Naive thymus-derived CD4-positive, alpha-beta T cell (primary cell): ENCODE measurements around the gene EMC7. TPM values are rescaled to one million over a fixed set of nuclear protein-coding genes. Genes with fewer than 3 reads are reported as not detected.

Experiments used
- ATAC-seq: fragments of 150-1000 bp; cut with Tn5 transposase; 2 replicates; pipeline ENCODE4 v1.10.0; 2021; ENCODE audit warnings: mild to moderate bottlenecking, moderate library complexity
- CTCF ChIA-PET: fragments of 350-600 bp; sonication (Branson Sonifier 250); formaldehyde crosslinking; loops from one replicate; lab custom pipeline; 2021; ENCODE audit warnings: antibody characterized with exemption; lab: Charles Lee
- POLR2A ChIA-PET: fragments of 350-600 bp; sonication (Branson Sonifier 250); formaldehyde crosslinking; loops from one replicate; lab custom pipeline; 2021; ENCODE audit warnings: antibody characterized with exemption, inconsistent platforms; lab: Charles Lee
- DNase-seq, 9 donors: peaks; one replicate each; pipeline versions ENCODE4 v3.0.0 to v3.0.0-alpha.2; 2020 to 2022; ENCODE audit warnings: mixed read lengths in 1 of 9
- H3K27ac ChIP-seq: one replicate; pipeline ENCODE4 v1.7.0; 2013; ENCODE audit warnings: mild to moderate bottlenecking, low read depth, low read length, moderate library complexity
- H3K27me3 ChIP-seq, 2 donors: one replicate each; pipeline ENCODE4 v1.7.0; 2013; ENCODE audit warnings: low read length in 2 of 2, mild to moderate bottlenecking in 2 of 2, moderate library complexity in 2 of 2; ENCODE audit not compliant: control insufficient read depth in 2 of 2, insufficient read depth in 2 of 2
- H3K36me3 ChIP-seq, 3 experiments: 1 replicate in 2 of 3; 2 replicates in 1 of 3; pipeline ENCODE4 v1.7.0; 2013; ENCODE audit warnings: low read length in 3 of 3, mild to moderate bottlenecking in 3 of 3, moderate library complexity in 1 of 3; ENCODE audit not compliant: insufficient read depth in 3 of 3, control insufficient read depth in 2 of 3
- H3K4me1 ChIP-seq, 2 donors: one replicate each; pipeline ENCODE4 v1.7.0; 2013; ENCODE audit warnings: low read length in 2 of 2, mild to moderate bottlenecking in 2 of 2, moderate library complexity in 1 of 2; ENCODE audit not compliant: control insufficient read depth in 2 of 2, insufficient read depth in 2 of 2
- H3K4me3 ChIP-seq: 2 replicates; pipeline ENCODE4 v1.7.0; 2013; ENCODE audit warnings: mild to moderate bottlenecking, low read length
- H3K9me3 ChIP-seq, 3 experiments: 1 replicate in 2 of 3; 2 replicates in 1 of 3; pipeline ENCODE4 v1.7.0; 2013; ENCODE audit warnings: low read length in 3 of 3; ENCODE audit not compliant: control insufficient read depth in 2 of 3
- H3K27ac Mint-ChIP-seq, 9 donors: one replicate each; pipeline ENCODE4 v1.8.0; 2020 to 2022; ENCODE audit warnings: mixed read lengths in 9 of 9, mild to moderate bottlenecking in 8 of 9, moderate library complexity in 5 of 9, inconsistent platforms in 2 of 9
- H3K27me3 Mint-ChIP-seq, 5 donors: one replicate each; pipeline ENCODE4 v1.8.0; 2021 to 2022; ENCODE audit warnings: mixed read lengths in 5 of 5, mild to moderate bottlenecking in 1 of 5
- H3K36me3 Mint-ChIP-seq, 5 donors: one replicate each; pipeline ENCODE4 v1.8.0; 2020 to 2022; ENCODE audit warnings: mixed read lengths in 5 of 5, mild to moderate bottlenecking in 3 of 5, inconsistent platforms in 1 of 5
- H3K4me1 Mint-ChIP-seq, 7 donors: one replicate each; pipeline ENCODE4 v1.8.0; 2020 to 2022; ENCODE audit warnings: mixed read lengths in 7 of 7, mild to moderate bottlenecking in 3 of 7, inconsistent platforms in 1 of 7
- H3K4me3 Mint-ChIP-seq, 10 donors: one replicate each; pipeline ENCODE4 v1.8.0; 2020 to 2022; ENCODE audit warnings: mild to moderate bottlenecking in 10 of 10, mixed read lengths in 10 of 10, moderate library complexity in 6 of 10, inconsistent platforms in 2 of 10
- H3K9me3 Mint-ChIP-seq, 11 donors: one replicate each; pipeline ENCODE4 v1.8.0; 2020 to 2022; ENCODE audit warnings: mixed read lengths in 11 of 11, mild to moderate bottlenecking in 4 of 11, inconsistent platforms in 1 of 11, moderate library complexity in 1 of 11
- intact Hi-C, 2 donors: fragments of 100-400 bp; cut with micrococcal nuclease; formaldehyde crosslinking; loops; one replicate each; pipeline ENCODE4 v1.15.1; 2023
- polyA plus RNA-seq, 2 donors: library from polyadenylated mRNA; unstranded; fragments of 300-500 nt; fragmentation: Illumina TruSeq; gene quantifications; one replicate each; pipeline ENCODE4 v1.2.3, GENCODE V29; 2021
- total RNA-seq, 6 experiments: library from RNA in 5 of 6; stranded (reverse) in 5 of 6; gene quantifications; 1 replicate in 5 of 6; 2 replicates in 1 of 6; pipeline ENCODE4 v1.2.3 and lab custom pipeline; 2021 to 2026

The EMC7 gene
- total RNA-seq (10 to 100 TPM; 30.1 to 65.1 (median 36.9) TPM), polyA plus RNA-seq (100 to 1,000 TPM in 1 of 2 donors, 10 to 100 TPM in 1; 95.0 to 112 TPM), total RNA-seq (lab: John Stamatoyannopoulos, UW) (12.7 reads per million, percentile 40 among the genes with 10 or more reads in this experiment)

GRCh38 chr15:34101366-34102174 lies at the start of gene EMC7, which contains the start of gene PGBD4:
EMC7 (minus strand) TSS chr15:34101862; CDS start chr15:34101839, 23 bp downstream.
PGBD4 (plus strand) TSS chr15:34102083; CDS start chr15:34102532, 449 bp downstream.
- peak; percentile 98 to 99 (median 99) for DNase-seq
- no peaks in the 10 kb centered on the region for H3K27me3 ChIP-seq
- peak within 1 kb of the TSS; percentile 91 to 100 (median 96) for H3K4me3 Mint-ChIP-seq
- H3K4me3 ChIP-seq = peak within 1 kb of the TSS; percentile 66
- ChIA-PET POLR2A (interaction anchor here (0.6 to 1.3 kb wide), 11 partner anchors 9 to 886 kb away, joined by 3 to 23 read pairs (median 5); partner anchors contain the start of genes AVEN, EMC4, KATNBL1 and LPCAT4), CTCF (no interaction called here)
- H3K27ac Mint-ChIP-seq = peak within 1 kb of the TSS; percentile 97 to 100 (median 98)
- H3K36me3 Mint-ChIP-seq = peaks cover 5 to 26% (median 13%) of the 10 kb centered on the region in 5 donors
- intact Hi-C loops = loop anchor here (1.0 to 5.0 kb wide), 11 partner anchors 63 to 1446 kb away; partner anchors contain the start of genes EMC4 (in 2 of the 2), GOLGA8B (in 2 of the 2), LPCAT4 (in 2 of the 2) and AQR (in 1 of the 2)
- H3K4me1 Mint-ChIP-seq = peaks cover 15 to 56% (median 45%) of the 10 kb centered on the region in 7 donors
- peaks cover 0 to 38% (median 11%) of the 10 kb centered on the region in 11 donors for H3K9me3 Mint-ChIP-seq
- peaks cover 16 to 27% of the 10 kb centered on the region in 2 donors for H3K4me1 ChIP-seq
- no peaks in the 10 kb centered on the region for H3K9me3 ChIP-seq
- H3K27me3 Mint-ChIP-seq = peaks cover 0 to 3% (median 0%) of the 10 kb centered on the region in 5 donors
- peak; percentile 99 for ATAC-seq
- peaks cover 0 to 5% (median 0%) of the 10 kb centered on the region in 3 experiments for H3K36me3 ChIP-seq
- H3K27ac ChIP-seq = peak within 1 kb of the TSS; percentile 96

- Mint-ChIP-seq H3K27me3 (no peaks in the 10 kb centered on the region), H3K36me3 (peaks cover 0 to 47% (median 25%) of the 10 kb centered on the region in 5 donors), H3K4me3 (no peak overlapping the region), H3K27ac (peak overlapping the region in 4 of 9 donors; percentile 1 to 64 (median 23)), H3K4me1 (no peaks in the 10 kb centered on the region), H3K9me3 (no peaks in the 10 kb centered on the region)
- DNase-seq = no peak
- Histone ChIP-seq H3K27ac (no peak overlapping the region), H3K27me3 (no peaks in the 10 kb centered on the region), H3K9me3 (no peaks in the 10 kb centered on the region), H3K4me1 (no peaks in the 10 kb centered on the region), H3K4me3 (no peak overlapping the region), H3K36me3 (peaks cover 1 to 28% (median 4%) of the 10 kb centered on the region in 3 experiments)
- ATAC-seq = no peak
- CTCF ChIA-PET = no interaction called here
- POLR2A ChIA-PET = no interaction called here
- intact Hi-C loops = no loop called here
These were observed 45.9 kb upstream of the EMC7 start for GRCh38 chr15:34147371-34148140.

- H3K9me3 Mint-ChIP-seq = no peaks in the 10 kb centered on the region
- H3K36me3 Mint-ChIP-seq = peaks cover 0 to 9% (median 0%) of the 10 kb centered on the region in 5 donors
- DNase-seq = no peak
- no peaks in the 10 kb centered on the region for H3K4me1 Mint-ChIP-seq
- ChIA-PET CTCF (no interaction called here), POLR2A (no interaction called here)
- Histone ChIP-seq H3K36me3 (no peaks in the 10 kb centered on the region), H3K4me3 (no peak overlapping the region), H3K27ac (no peak overlapping the region), H3K27me3 (no peaks in the 10 kb centered on the region), H3K4me1 (no peaks in the 10 kb centered on the region), H3K9me3 (no peaks in the 10 kb centered on the region)
- H3K27me3 Mint-ChIP-seq = no peaks in the 10 kb centered on the region
- H3K4me3 Mint-ChIP-seq = no peak overlapping the region
- intact Hi-C loops = no loop called here
- no peak overlapping the region for H3K27ac Mint-ChIP-seq
- ATAC-seq = no peak
These were observed 31.8 kb upstream of the EMC7 start for GRCh38 chr15:34133511-34133910.

- Histone ChIP-seq H3K4me1 (no peaks in the 10 kb centered on the region), H3K27ac (no peak overlapping the region), H3K27me3 (no peaks in the 10 kb centered on the region), H3K9me3 (no peaks in the 10 kb centered on the region), H3K36me3 (no peaks in the 10 kb centered on the region), H3K4me3 (no peak overlapping the region)
- DNase-seq = no peak
- Mint-ChIP-seq H3K9me3 (peaks cover 0 to 2% (median 0%) of the 10 kb centered on the region in 11 donors), H3K27me3 (no peaks in the 10 kb centered on the region), H3K36me3 (peaks cover 0 to 5% (median 0%) of the 10 kb centered on the region in 5 donors), H3K4me3 (no peak overlapping the region), H3K27ac (no peak overlapping the region), H3K4me1 (no peaks in the 10 kb centered on the region)
- ChIA-PET CTCF (no interaction called here), POLR2A (no interaction called here)
- intact Hi-C loops = no loop called here
- no peak for ATAC-seq
These were observed 31.2 kb upstream of the EMC7 start for GRCh38 chr15:34132881-34133280.

- no peak overlapping the region for H3K27ac Mint-ChIP-seq
- H3K27me3 ChIP-seq = no peaks in the 10 kb centered on the region
- H3K27me3 Mint-ChIP-seq = peaks cover 0 to 12% (median 0%) of the 10 kb centered on the region in 5 donors
- H3K4me3 ChIP-seq = no peak overlapping the region
- peaks cover 0 to 9% (median 0%) of the 10 kb centered on the region in 11 donors for H3K9me3 Mint-ChIP-seq
- no peak overlapping the region for H3K4me3 Mint-ChIP-seq
- H3K36me3 Mint-ChIP-seq = peaks cover 0 to 5% (median 0%) of the 10 kb centered on the region in 5 donors
- H3K9me3 ChIP-seq = no peaks in the 10 kb centered on the region
- H3K36me3 ChIP-seq = no peaks in the 10 kb centered on the region
- no peaks in the 10 kb centered on the region for H3K4me1 Mint-ChIP-seq
- intact Hi-C loops = no loop called here
- ATAC-seq = no peak
- DNase-seq = no peak
- no peak overlapping the region for H3K27ac ChIP-seq
- no peaks in the 10 kb centered on the region for H3K4me1 ChIP-seq
- ChIA-PET CTCF (no interaction called here), POLR2A (no interaction called here)
These were observed 27.2 kb upstream of the EMC7 start for GRCh38 chr15:34128898-34129297.

- no peak overlapping the region for H3K27ac ChIP-seq
- Mint-ChIP-seq H3K27me3 (peaks cover 0 to 16% (median 0%) of the 10 kb centered on the region in 5 donors), H3K27ac (no peak overlapping the region), H3K4me1 (no peaks in the 10 kb centered on the region), H3K4me3 (no peak overlapping the region), H3K9me3 (peaks cover 0 to 9% (median 0%) of the 10 kb centered on the region in 11 donors), H3K36me3 (peaks cover 0 to 1% (median 0%) of the 10 kb centered on the region in 5 donors)
- ATAC-seq = no peak
- no peaks in the 10 kb centered on the region for H3K4me1 ChIP-seq
- POLR2A ChIA-PET = interaction anchor here (0.6 kb wide), 1 partner anchor 11 kb away, joined by 3 read pairs; no protein-coding TSS in a partner anchor
- H3K27me3 ChIP-seq = no peaks in the 10 kb centered on the region
- no peaks in the 10 kb centered on the region for H3K36me3 ChIP-seq
- no peak for DNase-seq
- H3K4me3 ChIP-seq = no peak overlapping the region
- intact Hi-C loops = no loop called here
- CTCF ChIA-PET = interaction anchor here (0.7 kb wide), 1 partner anchor 211 kb away, joined by 3 read pairs; no protein-coding TSS in a partner anchor
- H3K9me3 ChIP-seq = no peaks in the 10 kb centered on the region
These were observed 24.9 kb upstream of the EMC7 start for GRCh38 chr15:34126522-34126921.
